Breast epithelium (tissue), 4 donors: ENCODE data around the gene KCNC1. TPM values are rescaled to one million over a fixed set of nuclear protein-coding genes. Genes with fewer than 3 reads are reported as not detected.

ENCODE experiments used
- DNase-seq, 2 donors: peaks; one replicate each; pipeline ENCODE4 v3.0.0-alpha.2; 2019; ENCODE audit warnings: low spot score in 2 of 2
- H3K27ac ChIP-seq, 2 donors: fragments of 200-600 bp; sonication (generic) in 1 of 2; one replicate each; pipeline ENCODE4 v1.5.1; 2016 to 2019; ENCODE audit warnings: mild to moderate bottlenecking in 1 of 2
- H3K27me3 ChIP-seq, 2 donors: fragments of 200-600 bp; sonication (generic) in 1 of 2; one replicate each; pipeline versions ENCODE4 v1.5.1 to v1.6.0; 2017 to 2019; ENCODE audit warnings: control low read depth in 1 of 2, mild to moderate bottlenecking in 1 of 2
- H3K36me3 ChIP-seq: fragments of 200-600 bp; one replicate; pipeline ENCODE4 v1.5.1; 2019
- H3K4me1 ChIP-seq, 2 donors: fragments of 200-600 bp; sonication (generic); one replicate each; pipeline ENCODE4 v1.5.1; 2016 to 2019; ENCODE audit warnings: control low read depth in 1 of 2
- H3K4me3 ChIP-seq, 3 donors: fragments of 200-600 bp; sonication (generic); 1 replicate in 2 of 3; 2 replicates in 1 of 3; pipeline ENCODE4 v1.5.1; 2016 to 2019; ENCODE audit warnings: mild to moderate bottlenecking in 3 of 3, moderate library complexity in 2 of 3
- H3K9me3 ChIP-seq, 2 donors: fragments of 200-600 bp; sonication (generic) in 1 of 2; one replicate each; pipeline ENCODE4 v1.5.1; 2016 to 2019; ENCODE audit warnings: control low read depth in 1 of 2
- CTCF ChIP-seq, 3 donors: fragments of 450-650 bp; IDR thresholded peaks; one replicate each; pipeline ENCODE4 v1.5.1; 2016 to 2017; ENCODE audit warnings: antibody characterized with exemption in 3 of 3, mild to moderate bottlenecking in 3 of 3, moderate library complexity in 3 of 3
- POLR2A ChIP-seq: fragments of 450-650 bp; IDR thresholded peaks from one replicate; pipeline ENCODE4 v1.6.1; 2016; ENCODE audit warnings: antibody characterized with exemption, mild to moderate bottlenecking, moderate library complexity
- POLR2AphosphoS5 ChIP-seq, 3 donors: sonication (generic); formaldehyde crosslinking; IDR thresholded peaks; one replicate each; pipeline ENCODE4 v1.6.1; 2017; ENCODE audit warnings: antibody characterized with exemption in 3 of 3
- intact Hi-C: fragments of 100-400 bp; cut with DNase I; formaldehyde crosslinking; loops from one replicate; pipeline ENCODE4 v1.15.1; 2023; ENCODE audit warnings: low total_unique reads
- total RNA-seq, 3 donors: library from RNA; depleted of rRNA; stranded (reverse); fragments of >200 nt; gene quantifications; one replicate each; pipeline ENCODE4 v1.1.0, GENCODE V29; 2016

KCNC1 gene
- total RNA-seq, 3 donors from 2014 or later: 0.15 TPM; not detected in 2

DNA sequence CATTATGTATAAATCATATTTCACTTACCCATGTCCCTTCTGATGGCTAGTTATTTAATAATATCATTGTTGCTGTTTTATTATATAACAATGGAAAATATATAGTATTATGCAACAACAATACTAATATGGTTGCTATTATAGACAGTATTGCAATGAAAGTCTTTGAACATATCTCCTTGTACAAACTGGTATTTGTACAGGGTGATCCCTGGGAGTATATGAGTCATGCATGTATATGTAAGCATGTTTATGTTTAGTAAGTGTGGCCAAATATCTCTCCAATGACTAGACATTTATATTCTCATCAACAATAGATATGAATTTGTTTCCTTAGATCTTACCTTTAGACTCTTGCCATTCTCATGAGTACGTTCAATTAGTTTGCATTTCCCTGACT is 55.9 kb downstream of the KCNC1 start:
- Histone ChIP-seq H3K9me3 (no peaks in the 10 kb centered on the region), H3K4me3 (no peak overlapping the region)

GRCh38 chr11:17791144-17791543 is 56.6 kb downstream of the KCNC1 start:
- Histone ChIP-seq H3K4me1 (no peaks in the 10 kb centered on the region), H3K9me3 (no peaks in the 10 kb centered on the region), H3K4me3 (no peak overlapping the region), H3K36me3 (no peaks in the 10 kb centered on the region), H3K27ac (no peak overlapping the region), H3K27me3 (no peaks in the 10 kb centered on the region)
- intact Hi-C loops: no loop called here
- TF ChIP-seq POLR2AphosphoS5 (IDR thresholded peaks at IDR 0.05): no peak
- TF ChIP-seq CTCF (IDR thresholded peaks at IDR 0.05): no peak
- no peak for TF ChIP-seq POLR2A
- no peak for DNase-seq

More for the DNA sequence above, 55.9 kb downstream of the KCNC1 start:
- Histone ChIP-seq H3K27ac (no peak overlapping the region), H3K4me1 (no peaks in the 10 kb centered on the region), H3K36me3 (no peaks in the 10 kb centered on the region), H3K27me3 (no peaks in the 10 kb centered on the region)
- no peak for TF ChIP-seq POLR2AphosphoS5 (IDR thresholded peaks at IDR 0.05)
- TF ChIP-seq POLR2A: no peak
- TF ChIP-seq CTCF (IDR thresholded peaks at IDR 0.05): no peak
- intact Hi-C loops: no loop called here
- DNase-seq: no peak

DNA sequence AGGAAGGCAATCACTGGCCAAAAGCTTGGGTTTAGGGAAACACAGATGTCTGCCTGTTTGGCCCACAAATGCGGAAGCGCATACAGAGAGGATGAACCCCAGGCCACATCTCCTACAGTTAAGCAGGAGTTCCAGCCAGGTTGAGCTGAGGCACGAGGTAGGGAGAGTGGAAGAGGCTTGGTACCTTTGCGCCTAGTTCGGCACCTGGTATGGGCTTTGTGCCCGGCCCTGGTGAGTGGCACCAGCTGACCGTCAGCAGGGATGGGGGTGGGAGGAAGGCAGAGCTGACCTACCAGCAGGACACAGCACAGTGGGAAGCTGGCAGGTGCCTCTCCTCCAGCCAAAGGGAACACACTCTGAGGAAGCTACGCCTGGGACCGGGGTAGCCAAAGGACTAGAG is 57.6 kb downstream of the KCNC1 start:
- Histone ChIP-seq H3K27me3 (no peaks in the 10 kb centered on the region), H3K27ac (no peak overlapping the region), H3K36me3 (no peaks in the 10 kb centered on the region), H3K4me1 (no peaks in the 10 kb centered on the region), H3K4me3 (no peak overlapping the region), H3K9me3 (no peaks in the 10 kb centered on the region)
- no peak for DNase-seq
- intact Hi-C loops: no loop called here
- no peak for TF ChIP-seq POLR2A
- TF ChIP-seq CTCF (IDR thresholded peaks at IDR 0.05): no peak
- TF ChIP-seq POLR2AphosphoS5 (IDR thresholded peaks at IDR 0.05): no peak

GRCh38 chr11:17793642-17794170 is 59.1 kb downstream of the KCNC1 start:
- no peaks in the 10 kb centered on the region for H3K36me3 ChIP-seq
- H3K27me3 ChIP-seq: no peaks in the 10 kb centered on the region
- H3K9me3 ChIP-seq: no peaks in the 10 kb centered on the region
- intact Hi-C loops: no loop called here
- no peaks in the 10 kb centered on the region for H3K4me1 ChIP-seq
- TF ChIP-seq POLR2AphosphoS5 (IDR thresholded peaks at IDR 0.05): no peak
- no peak for DNase-seq
- no peak overlapping the region for H3K27ac ChIP-seq
- H3K4me3 ChIP-seq: no peak overlapping the region

GRCh38 chr11:17794981-17795380 is 60.4 kb downstream of the KCNC1 start:
- H3K27me3 ChIP-seq: no peaks in the 10 kb centered on the region
- H3K4me1 ChIP-seq: no peaks in the 10 kb centered on the region
- no peak for TF ChIP-seq POLR2A
- TF ChIP-seq CTCF (IDR thresholded peaks at IDR 0.05): no peak
- TF ChIP-seq POLR2AphosphoS5 (IDR thresholded peaks at IDR 0.05): no peak
- H3K36me3 ChIP-seq: no peaks in the 10 kb centered on the region
- no peak for DNase-seq
- no peak overlapping the region for H3K27ac ChIP-seq
- no peaks in the 10 kb centered on the region for H3K9me3 ChIP-seq
- intact Hi-C loops: no loop called here
- H3K4me3 ChIP-seq: no peak overlapping the region

GRCh38 chr11:17796154-17796553 is 61.6 kb downstream of the KCNC1 start:
- no peak for DNase-seq
- intact Hi-C loops: no loop called here
- H3K27me3 ChIP-seq: no peaks in the 10 kb centered on the region

More at GRCh38 chr11:17796154-17796553, 61.6 kb downstream of the KCNC1 start:
- Histone ChIP-seq H3K9me3 (no peaks in the 10 kb centered on the region), H3K36me3 (no peaks in the 10 kb centered on the region), H3K27ac (no peak overlapping the region), H3K4me1 (no peaks in the 10 kb centered on the region), H3K4me3 (no peak overlapping the region)
- TF ChIP-seq POLR2A (no peak), CTCF (IDR thresholded peaks at IDR 0.05) (no peak), POLR2AphosphoS5 (IDR thresholded peaks at IDR 0.05) (no peak)
